A673 (cell line): ENCODE results near the gene GGN.

Source experiments
- CTCF ChIP-seq: fragments of 300-800, 200-600 bp; sonication (generic); conservative IDR thresholded peaks from 2 replicates; pipeline ENCODE4 v1.5.1; 2017; ENCODE audit warnings: low read depth, mild to moderate bottlenecking, antibody characterized with exemption, low read length, moderate library complexity, mixed read lengths
- EZH2 ChIP-seq: fragments of 200-600 bp; sonication (generic); IDR thresholded peaks from 2 replicates; pipeline ENCODE4 v1.6.1; 2017; ENCODE audit warnings: borderline replicate concordance, low read depth, mild to moderate bottlenecking, mixed read lengths, antibody characterized with exemption, low read length; ENCODE audit not compliant: poor library complexity, severe bottlenecking

DNA sequence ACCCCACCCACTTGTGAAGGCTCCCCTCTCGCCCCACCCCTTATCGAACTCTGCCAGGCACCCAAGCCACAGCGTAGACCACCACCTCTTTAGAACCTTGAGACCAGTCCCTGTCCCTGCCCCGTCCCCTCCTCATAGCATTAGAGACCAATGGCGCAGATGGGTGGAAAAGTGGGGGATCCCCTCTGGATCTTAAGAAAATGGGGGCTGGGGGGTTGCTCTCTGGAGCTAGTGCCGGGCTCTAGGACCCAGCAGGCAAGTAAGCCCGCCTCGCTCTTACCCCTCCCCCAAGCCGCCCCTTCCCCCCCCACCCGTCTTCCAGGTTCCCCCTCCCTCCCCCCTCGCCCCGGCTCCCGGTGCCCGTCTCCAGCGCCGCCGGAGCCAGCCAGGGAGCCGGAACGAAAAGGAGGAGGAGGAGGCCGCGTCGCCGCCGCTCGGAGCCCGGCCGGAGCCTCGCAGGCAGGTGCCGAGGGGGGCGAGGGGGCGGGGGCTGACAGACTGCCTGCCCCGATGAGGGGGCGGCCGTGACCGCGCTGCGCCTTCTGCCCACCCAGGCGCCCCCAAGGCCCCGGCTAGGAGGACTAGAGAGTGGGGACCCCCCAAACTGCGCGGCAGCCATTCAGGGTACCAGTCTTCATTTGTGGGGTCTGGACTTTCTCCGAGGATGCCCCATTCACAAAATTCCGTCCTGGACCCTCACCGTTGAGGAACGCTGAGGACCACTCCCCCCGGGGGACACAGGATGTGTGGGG lies 691 bp upstream of the GGN start, which contains the start of gene SPRED3:
- TF ChIP-seq CTCF: no peak
- no peak for TF ChIP-seq EZH2
